NCI-H187 treated with DMSO at 0.1 percent for 48 hours (cell line): ENCODE data around the gene OR6Y1.

Experiments used
- DNase-seq: peaks from one replicate; lab custom pipeline; 2025; lab: John Stamatoyannopoulos, UW

The OR6Y1 gene

GRCh38 chr1:158554352-158554751, at the start of gene OR6Y1:
OR6Y1 (minus strand) TSS chr1:158554405; CDS start chr1:158548105, 6,300 bp downstream.
- no peak for DNase-seq

- DNase-seq: no peak
Measured at GRCh38 chr1:158600735-158601134, 46.5 kb upstream of the OR6Y1 start.

- DNase-seq: no peak
Measured at GRCh38 chr1:158586942-158587341, 32.7 kb upstream of the OR6Y1 start.

GRCh38 chr1:158583962-158584361, 29.8 kb upstream of the OR6Y1 start:
- DNase-seq: no peak

- DNase-seq: no peak
Measured at GRCh38 chr1:158579733-158580132, 25.5 kb upstream of the OR6Y1 start, which contains the start of gene OR10X1. OR10X1 (minus strand) TSS chr1:158579899; CDS start chr1:158579899, 0 bp downstream.

- no peak for DNase-seq
Measured at GRCh38 chr1:158577561-158577960, 23.4 kb upstream of the OR6Y1 start.

- DNase-seq: no peak
Measured at GRCh38 chr1:158572226-158572625, 18.0 kb upstream of the OR6Y1 start.

GRCh38 chr1:158570480-158570879, 16.3 kb upstream of the OR6Y1 start, which contains the start of gene OR6P1:
OR6P1 (minus strand) TSS chr1:158570580; CDS start chr1:158563604, 6,976 bp downstream.
- no peak for DNase-seq

GRCh38 chr1:158564608-158565007, 10.4 kb upstream of the OR6Y1 start:
- DNase-seq: no peak

GRCh38 chr1:158563853-158564252, 9.6 kb upstream of the OR6Y1 start:
- DNase-seq: no peak

- no peak for DNase-seq
Measured at GRCh38 chr1:158559696-158560095, 5.5 kb upstream of the OR6Y1 start.

GRCh38 chr1:158552296-158552695, 1.9 kb downstream of the OR6Y1 start:
- no peak for DNase-seq

GRCh38 chr1:158547533-158547932, 6.7 kb downstream of the OR6Y1 start:
- DNase-seq: no peak

GRCh38 chr1:158537609-158538008, 16.6 kb downstream of the OR6Y1 start:
- DNase-seq: no peak

- DNase-seq: no peak
Measured at GRCh38 chr1:158534496-158534895, 19.7 kb downstream of the OR6Y1 start.

GRCh38 chr1:158527190-158527815, 26.9 kb downstream of the OR6Y1 start:
- no peak for DNase-seq

- no peak for DNase-seq
Measured at GRCh38 chr1:158521666-158522058, 32.5 kb downstream of the OR6Y1 start.

GRCh38 chr1:158520955-158521665, 33.1 kb downstream of the OR6Y1 start:
- DNase-seq: no peak

- no peak for DNase-seq
Measured at GRCh38 chr1:158520021-158520420, 34.2 kb downstream of the OR6Y1 start.

- DNase-seq: no peak
Measured at GRCh38 chr1:158516966-158517365, 37.2 kb downstream of the OR6Y1 start.

- no peak for DNase-seq
Measured at GRCh38 chr1:158509471-158510156, 44.6 kb downstream of the OR6Y1 start.

GRCh38 chr1:158507511-158507910, 46.7 kb downstream of the OR6Y1 start:
- no peak for DNase-seq
